H1 (cell line): ENCODE measurements around the gene PRAME. TPM values are rescaled to one million over a fixed set of nuclear protein-coding genes. Genes with fewer than 3 reads are reported as not detected.

ENCODE experiments used
- polyA plus RNA-seq, 7 experiments: library from polyadenylated mRNA; depleted of rRNA in 3 of 7; stranded (reverse) in 5 of 7; unstranded in 2 of 7; fragments of >200 nt in 5 of 7; fragments of 200-250 nt in 2 of 7; gene quantifications; 1 replicate in 5 of 7; 2 replicates in 1 of 7; 4 replicates in 1 of 7; pipeline versions ENCODE4 v1.2.1 to v1.2.3, GENCODE V29; 2011 to 2013; ENCODE audit warnings: missing spikeins in 2 of 7, mixed read lengths in 2 of 7
- total RNA-seq: library from RNA; stranded (reverse); fragmentation: NEBNext Ultra II Directional; extraction: Animal tissue kit (Norgen Biotek cat#: 25700); gene quantifications from 2 replicates; pipeline ENCODE4 v1.2.1, GENCODE V29; 2021
- TF ChIP-seq, protein P1 (sequence below): fragments of 300-600 bp; sonication (generic); IDR thresholded peaks from 2 replicates; pipeline ENCODE4 v1.7.1; 2012; ENCODE audit warnings: low read length, moderate library complexity, mild to moderate bottlenecking, inconsistent platforms; ENCODE audit not compliant: insufficient replicate concordance

PRAME gene
- total and polyA plus RNA-seq, 2 of the 8 experiments (the other 6 are each of a cell fraction or from before 2014, with no cell fraction given) = 0.15 to 1.1 TPM

DNA sequence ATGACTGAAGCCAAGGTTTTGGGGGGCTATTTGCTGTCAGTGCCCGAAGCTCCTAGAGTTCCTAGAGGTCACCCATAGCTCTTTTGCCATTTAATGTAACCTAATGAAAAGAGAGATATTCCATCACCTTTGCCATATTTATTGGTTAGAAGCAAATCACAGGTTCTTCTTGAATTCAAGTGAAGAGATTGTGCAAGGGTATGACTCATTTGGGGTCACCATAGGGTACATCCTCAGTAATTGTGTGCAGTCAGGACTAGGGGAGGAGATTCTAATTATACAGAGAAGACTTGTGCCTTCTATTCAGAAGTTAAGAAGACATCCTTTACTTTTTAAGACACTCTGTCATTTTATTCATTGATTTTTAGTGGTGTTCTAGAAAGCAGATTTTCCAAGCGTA is 6.9 kb upstream of the PRAME start (continued):
- TF ChIP-seq, protein P1, sequence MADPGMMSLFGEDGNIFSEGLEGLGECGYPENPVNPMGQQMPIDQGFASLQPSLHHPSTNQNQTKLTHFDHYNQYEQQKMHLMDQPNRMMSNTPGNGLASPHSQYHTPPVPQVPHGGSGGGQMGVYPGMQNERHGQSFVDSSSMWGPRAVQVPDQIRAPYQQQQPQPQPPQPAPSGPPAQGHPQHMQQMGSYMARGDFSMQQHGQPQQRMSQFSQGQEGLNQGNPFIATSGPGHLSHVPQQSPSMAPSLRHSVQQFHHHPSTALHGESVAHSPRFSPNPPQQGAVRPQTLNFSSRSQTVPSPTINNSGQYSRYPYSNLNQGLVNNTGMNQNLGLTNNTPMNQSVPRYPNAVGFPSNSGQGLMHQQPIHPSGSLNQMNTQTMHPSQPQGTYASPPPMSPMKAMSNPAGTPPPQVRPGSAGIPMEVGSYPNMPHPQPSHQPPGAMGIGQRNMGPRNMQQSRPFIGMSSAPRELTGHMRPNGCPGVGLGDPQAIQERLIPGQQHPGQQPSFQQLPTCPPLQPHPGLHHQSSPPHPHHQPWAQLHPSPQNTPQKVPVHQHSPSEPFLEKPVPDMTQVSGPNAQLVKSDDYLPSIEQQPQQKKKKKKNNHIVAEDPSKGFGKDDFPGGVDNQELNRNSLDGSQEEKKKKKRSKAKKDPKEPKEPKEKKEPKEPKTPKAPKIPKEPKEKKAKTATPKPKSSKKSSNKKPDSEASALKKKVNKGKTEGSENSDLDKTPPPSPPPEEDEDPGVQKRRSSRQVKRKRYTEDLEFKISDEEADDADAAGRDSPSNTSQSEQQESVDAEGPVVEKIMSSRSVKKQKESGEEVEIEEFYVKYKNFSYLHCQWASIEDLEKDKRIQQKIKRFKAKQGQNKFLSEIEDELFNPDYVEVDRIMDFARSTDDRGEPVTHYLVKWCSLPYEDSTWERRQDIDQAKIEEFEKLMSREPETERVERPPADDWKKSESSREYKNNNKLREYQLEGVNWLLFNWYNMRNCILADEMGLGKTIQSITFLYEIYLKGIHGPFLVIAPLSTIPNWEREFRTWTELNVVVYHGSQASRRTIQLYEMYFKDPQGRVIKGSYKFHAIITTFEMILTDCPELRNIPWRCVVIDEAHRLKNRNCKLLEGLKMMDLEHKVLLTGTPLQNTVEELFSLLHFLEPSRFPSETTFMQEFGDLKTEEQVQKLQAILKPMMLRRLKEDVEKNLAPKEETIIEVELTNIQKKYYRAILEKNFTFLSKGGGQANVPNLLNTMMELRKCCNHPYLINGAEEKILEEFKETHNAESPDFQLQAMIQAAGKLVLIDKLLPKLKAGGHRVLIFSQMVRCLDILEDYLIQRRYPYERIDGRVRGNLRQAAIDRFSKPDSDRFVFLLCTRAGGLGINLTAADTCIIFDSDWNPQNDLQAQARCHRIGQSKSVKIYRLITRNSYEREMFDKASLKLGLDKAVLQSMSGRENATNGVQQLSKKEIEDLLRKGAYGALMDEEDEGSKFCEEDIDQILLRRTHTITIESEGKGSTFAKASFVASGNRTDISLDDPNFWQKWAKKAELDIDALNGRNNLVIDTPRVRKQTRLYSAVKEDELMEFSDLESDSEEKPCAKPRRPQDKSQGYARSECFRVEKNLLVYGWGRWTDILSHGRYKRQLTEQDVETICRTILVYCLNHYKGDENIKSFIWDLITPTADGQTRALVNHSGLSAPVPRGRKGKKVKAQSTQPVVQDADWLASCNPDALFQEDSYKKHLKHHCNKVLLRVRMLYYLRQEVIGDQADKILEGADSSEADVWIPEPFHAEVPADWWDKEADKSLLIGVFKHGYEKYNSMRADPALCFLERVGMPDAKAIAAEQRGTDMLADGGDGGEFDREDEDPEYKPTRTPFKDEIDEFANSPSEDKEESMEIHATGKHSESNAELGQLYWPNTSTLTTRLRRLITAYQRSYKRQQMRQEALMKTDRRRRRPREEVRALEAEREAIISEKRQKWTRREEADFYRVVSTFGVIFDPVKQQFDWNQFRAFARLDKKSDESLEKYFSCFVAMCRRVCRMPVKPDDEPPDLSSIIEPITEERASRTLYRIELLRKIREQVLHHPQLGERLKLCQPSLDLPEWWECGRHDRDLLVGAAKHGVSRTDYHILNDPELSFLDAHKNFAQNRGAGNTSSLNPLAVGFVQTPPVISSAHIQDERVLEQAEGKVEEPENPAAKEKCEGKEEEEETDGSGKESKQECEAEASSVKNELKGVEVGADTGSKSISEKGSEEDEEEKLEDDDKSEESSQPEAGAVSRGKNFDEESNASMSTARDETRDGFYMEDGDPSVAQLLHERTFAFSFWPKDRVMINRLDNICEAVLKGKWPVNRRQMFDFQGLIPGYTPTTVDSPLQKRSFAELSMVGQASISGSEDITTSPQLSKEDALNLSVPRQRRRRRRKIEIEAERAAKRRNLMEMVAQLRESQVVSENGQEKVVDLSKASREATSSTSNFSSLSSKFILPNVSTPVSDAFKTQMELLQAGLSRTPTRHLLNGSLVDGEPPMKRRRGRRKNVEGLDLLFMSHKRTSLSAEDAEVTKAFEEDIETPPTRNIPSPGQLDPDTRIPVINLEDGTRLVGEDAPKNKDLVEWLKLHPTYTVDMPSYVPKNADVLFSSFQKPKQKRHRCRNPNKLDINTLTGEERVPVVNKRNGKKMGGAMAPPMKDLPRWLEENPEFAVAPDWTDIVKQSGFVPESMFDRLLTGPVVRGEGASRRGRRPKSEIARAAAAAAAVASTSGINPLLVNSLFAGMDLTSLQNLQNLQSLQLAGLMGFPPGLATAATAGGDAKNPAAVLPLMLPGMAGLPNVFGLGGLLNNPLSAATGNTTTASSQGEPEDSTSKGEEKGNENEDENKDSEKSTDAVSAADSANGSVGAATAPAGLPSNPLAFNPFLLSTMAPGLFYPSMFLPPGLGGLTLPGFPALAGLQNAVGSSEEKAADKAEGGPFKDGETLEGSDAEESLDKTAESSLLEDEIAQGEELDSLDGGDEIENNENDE = no peak
